Measurements from ENCODE around the gene ARMC7. TPM values are rescaled to one million over a fixed set of nuclear protein-coding genes. Genes with fewer than 3 reads are reported as not detected.

Gene ARMC7
- total and polyA plus RNA-seq, 10 of the 15 experiments (the other 5 are each of a cell fraction or from before 2014, with no cell fraction given) = 1.5 to 19.8 (median 6.3) TPM

DNA sequence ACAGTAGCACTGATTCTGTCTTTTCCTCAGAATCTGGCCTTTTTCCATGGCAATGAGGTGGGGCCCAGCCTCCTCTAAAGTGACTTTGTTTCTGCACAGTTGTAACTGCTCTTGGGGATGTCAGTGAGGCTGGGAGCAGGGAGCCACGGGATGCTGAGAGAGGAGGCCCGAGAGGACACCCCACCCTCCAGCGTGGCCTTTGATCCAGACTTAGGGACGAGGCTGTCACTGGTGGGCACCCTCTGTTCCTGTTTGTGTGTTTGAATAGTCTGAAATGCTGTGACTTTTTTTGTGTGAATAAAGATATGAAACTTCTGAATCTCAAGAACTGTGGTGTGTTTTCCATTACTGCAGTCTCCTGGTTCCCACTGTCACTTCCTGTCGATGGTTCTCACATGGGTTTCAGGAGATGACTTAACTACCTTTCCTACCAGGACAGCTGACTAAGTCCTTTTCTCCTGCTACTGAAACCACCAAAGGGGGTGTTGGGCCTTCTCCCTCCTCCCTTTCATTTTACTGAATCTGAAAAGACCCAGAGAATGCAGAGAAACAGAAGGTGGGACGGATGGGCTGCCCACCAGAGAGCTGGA lies 44.1 kb upstream of the ARMC7 start (continued):
- no peak for TF ChIP-seq ZNF687 (IDR thresholded peaks at IDR 0.05)
- no peak for TF ChIP-seq NFYB (IDR thresholded peaks at IDR 0.05; ENCODE audit: insufficient read depth, low read depth, low read length)
- no peak for TF ChIP-seq ZBED1 (IDR thresholded peaks at IDR 0.05; ENCODE audit: borderline replicate concordance)
- 0 out of 2 replicates have a peak, but pooled peaks have one; percentile 2 for TF ChIP-seq SPI1 (IDR thresholded peaks at IDR 0.05; ENCODE audit: borderline replicate concordance, insufficient read depth, low read depth, low read length)
- no peak for TF ChIP-seq FOS (IDR thresholded peaks at IDR 0.05; ENCODE audit: borderline replicate concordance, extremely low read depth, insufficient read length)
- TF ChIP-seq CEBPZ (IDR thresholded peaks at IDR 0.05; ENCODE audit: low read depth, low read length) = no peak
- TF ChIP-seq HDAC6 (IDR thresholded peaks at IDR 0.05; ENCODE audit: unreplicated experiment) = no peak
- TF ChIP-seq ATF3 (IDR thresholded peaks at IDR 0.05; ENCODE audit: borderline replicate concordance, extremely low read depth, low read depth, low read length) = no peak
- TF ChIP-seq CREM (IDR thresholded peaks at IDR 0.05; ENCODE audit: low read depth) = no peak
- TF ChIP-seq PAX8 (IDR thresholded peaks at IDR 0.05) = no peak
- TF ChIP-seq HDAC2 (IDR thresholded peaks at IDR 0.05) = no peak
- no peak for TF ChIP-seq SMARCA5 (IDR thresholded peaks at IDR 0.05)
- TF ChIP-seq PRDM15 (CRISPR knock-in tag; IDR thresholded peaks at IDR 0.05) = no peak
- TF ChIP-seq REST (IDR thresholded peaks at IDR 0.05; ENCODE audit: low read depth, low read length) = no peak
- TF ChIP-seq DPF2 (IDR thresholded peaks at IDR 0.05) = no peak

Measured in GM12878 (cell line).